ENCODE data around the gene FOXP1.

FOXP1 gene

DNA sequence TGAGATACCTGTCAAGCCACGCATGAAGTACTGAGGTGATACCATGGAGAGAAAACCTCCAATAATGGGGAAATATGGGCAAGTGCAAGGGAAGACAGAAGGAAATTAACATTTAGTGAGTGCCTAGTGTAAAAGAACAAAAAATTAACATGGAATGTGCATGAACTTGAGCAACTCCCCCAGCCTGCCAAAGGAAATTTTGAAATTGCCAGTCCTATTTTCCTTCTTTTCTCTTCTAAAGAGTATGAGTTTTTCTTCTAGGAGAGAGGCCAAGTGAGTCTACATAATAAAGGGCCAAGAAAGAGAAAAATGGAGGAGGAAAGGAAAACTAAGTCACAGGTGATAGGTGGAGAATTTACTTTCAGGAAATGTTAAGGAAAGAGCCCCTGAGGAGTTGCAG is 668.7 kb downstream of the FOXP1 start:
- DNase-seq (ENCODE audit: low spot score) (no peak), ATAC-seq (ENCODE audit: low read depth) (no peak)
- no peak overlapping the region for H3K4me3 ChIP-seq (ENCODE audit: severe bottlenecking)

DNA sequence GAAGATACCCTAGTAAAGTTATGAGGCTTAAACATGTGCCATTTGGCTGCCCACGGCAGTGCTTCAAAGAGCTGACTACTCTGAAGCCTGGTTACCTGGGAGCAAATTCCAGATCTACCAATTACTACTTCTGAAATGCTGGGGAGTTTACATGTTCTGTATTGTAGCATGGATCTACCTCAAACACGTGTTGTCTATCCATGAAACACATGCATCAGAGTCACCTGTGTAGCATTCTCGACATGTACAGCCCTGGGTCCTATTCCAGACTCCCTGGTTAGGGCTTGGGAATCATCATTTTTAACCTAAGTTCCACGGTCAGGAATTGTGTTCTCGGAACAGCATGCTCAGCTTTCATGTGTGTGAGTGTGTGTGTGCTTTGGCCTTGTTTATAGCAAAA is 671.8 kb downstream of the FOXP1 start:
- DNase-seq (ENCODE audit: low spot score), result no peak
- Histone ChIP-seq H3K9me3 (ENCODE audit: severe bottlenecking) (no peaks in the 10 kb centered on the region), H3K4me1 (ENCODE audit: insufficient read depth, poor library complexity, severe bottlenecking) (no peaks in the 10 kb centered on the region), H3K4me3 (ENCODE audit: severe bottlenecking) (no peak overlapping the region), H3K27ac (ENCODE audit: poor library complexity, severe bottlenecking) (no peak overlapping the region), H3K27me3 (ENCODE audit: insufficient read depth, poor library complexity, severe bottlenecking) (no peaks in the 10 kb centered on the region), H3K36me3 (ENCODE audit: low read depth) (no peaks in the 10 kb centered on the region)
- TF ChIP-seq, protein P1, sequence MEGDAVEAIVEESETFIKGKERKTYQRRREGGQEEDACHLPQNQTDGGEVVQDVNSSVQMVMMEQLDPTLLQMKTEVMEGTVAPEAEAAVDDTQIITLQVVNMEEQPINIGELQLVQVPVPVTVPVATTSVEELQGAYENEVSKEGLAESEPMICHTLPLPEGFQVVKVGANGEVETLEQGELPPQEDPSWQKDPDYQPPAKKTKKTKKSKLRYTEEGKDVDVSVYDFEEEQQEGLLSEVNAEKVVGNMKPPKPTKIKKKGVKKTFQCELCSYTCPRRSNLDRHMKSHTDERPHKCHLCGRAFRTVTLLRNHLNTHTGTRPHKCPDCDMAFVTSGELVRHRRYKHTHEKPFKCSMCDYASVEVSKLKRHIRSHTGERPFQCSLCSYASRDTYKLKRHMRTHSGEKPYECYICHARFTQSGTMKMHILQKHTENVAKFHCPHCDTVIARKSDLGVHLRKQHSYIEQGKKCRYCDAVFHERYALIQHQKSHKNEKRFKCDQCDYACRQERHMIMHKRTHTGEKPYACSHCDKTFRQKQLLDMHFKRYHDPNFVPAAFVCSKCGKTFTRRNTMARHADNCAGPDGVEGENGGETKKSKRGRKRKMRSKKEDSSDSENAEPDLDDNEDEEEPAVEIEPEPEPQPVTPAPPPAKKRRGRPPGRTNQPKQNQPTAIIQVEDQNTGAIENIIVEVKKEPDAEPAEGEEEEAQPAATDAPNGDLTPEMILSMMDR (IDR thresholded peaks at IDR 0.05; ENCODE audit: poor library complexity, severe bottlenecking), result no peak
- no peak for ATAC-seq (ENCODE audit: low read depth)

More for the DNA sequence above, 668.7 kb downstream of the FOXP1 start:
- Histone ChIP-seq H3K27ac (ENCODE audit: poor library complexity, severe bottlenecking) (no peak overlapping the region), H3K9me3 (ENCODE audit: severe bottlenecking) (no peaks in the 10 kb centered on the region), H3K27me3 (ENCODE audit: insufficient read depth, poor library complexity, severe bottlenecking) (no peaks in the 10 kb centered on the region), H3K36me3 (ENCODE audit: low read depth) (no peaks in the 10 kb centered on the region), H3K4me1 (ENCODE audit: insufficient read depth, poor library complexity, severe bottlenecking) (no peaks in the 10 kb centered on the region)
- TF ChIP-seq, protein P1 (IDR thresholded peaks at IDR 0.05; ENCODE audit: poor library complexity, severe bottlenecking), result no peak

DNA sequence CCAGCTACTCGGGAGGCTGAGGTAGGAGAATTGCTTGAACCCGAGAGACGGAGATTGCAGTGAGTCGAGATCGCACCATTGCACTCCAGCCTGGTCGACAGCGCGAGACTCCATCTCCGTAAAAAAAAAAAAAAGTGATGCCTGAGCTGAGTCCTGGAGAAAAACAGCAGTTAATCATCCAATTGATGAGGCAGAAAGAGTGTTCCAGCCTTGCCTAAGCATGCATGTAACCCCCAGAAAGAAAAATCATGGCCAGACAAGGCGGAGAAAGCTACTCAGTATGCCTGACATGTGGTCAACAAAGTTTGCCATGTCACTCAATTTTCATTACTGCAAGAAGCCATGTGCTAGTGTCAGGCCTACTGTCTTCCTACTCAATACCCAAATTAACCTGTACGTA is 678.0 kb downstream of the FOXP1 start:
- ATAC-seq (ENCODE audit: low read depth), result no peak
- Histone ChIP-seq H3K27me3 (ENCODE audit: insufficient read depth, poor library complexity, severe bottlenecking) (no peaks in the 10 kb centered on the region), H3K4me3 (ENCODE audit: severe bottlenecking) (no peak overlapping the region), H3K4me1 (ENCODE audit: insufficient read depth, poor library complexity, severe bottlenecking) (no peaks in the 10 kb centered on the region), H3K27ac (ENCODE audit: poor library complexity, severe bottlenecking) (no peak overlapping the region), H3K9me3 (ENCODE audit: severe bottlenecking) (no peaks in the 10 kb centered on the region), H3K36me3 (ENCODE audit: low read depth) (no peaks in the 10 kb centered on the region)
- TF ChIP-seq, protein P1 (IDR thresholded peaks at IDR 0.05; ENCODE audit: poor library complexity, severe bottlenecking), result no peak
- DNase-seq (ENCODE audit: low spot score), result no peak
